NCI-H345 treated with DMSO at 0.1 percent for 48 hours (cell line): ENCODE measurements around the gene SDR42E1.

ENCODE experiments used
- DNase-seq: peaks from one replicate; lab custom pipeline; 2025; ENCODE audit not compliant: unreplicated experiment; lab: John Stamatoyannopoulos, UW

Gene SDR42E1, protein sequence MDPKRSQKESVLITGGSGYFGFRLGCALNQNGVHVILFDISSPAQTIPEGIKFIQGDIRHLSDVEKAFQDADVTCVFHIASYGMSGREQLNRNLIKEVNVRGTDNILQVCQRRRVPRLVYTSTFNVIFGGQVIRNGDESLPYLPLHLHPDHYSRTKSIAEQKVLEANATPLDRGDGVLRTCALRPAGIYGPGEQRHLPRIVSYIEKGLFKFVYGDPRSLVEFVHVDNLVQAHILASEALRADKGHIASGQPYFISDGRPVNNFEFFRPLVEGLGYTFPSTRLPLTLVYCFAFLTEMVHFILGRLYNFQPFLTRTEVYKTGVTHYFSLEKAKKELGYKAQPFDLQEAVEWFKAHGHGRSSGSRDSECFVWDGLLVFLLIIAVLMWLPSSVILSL

DNA sequence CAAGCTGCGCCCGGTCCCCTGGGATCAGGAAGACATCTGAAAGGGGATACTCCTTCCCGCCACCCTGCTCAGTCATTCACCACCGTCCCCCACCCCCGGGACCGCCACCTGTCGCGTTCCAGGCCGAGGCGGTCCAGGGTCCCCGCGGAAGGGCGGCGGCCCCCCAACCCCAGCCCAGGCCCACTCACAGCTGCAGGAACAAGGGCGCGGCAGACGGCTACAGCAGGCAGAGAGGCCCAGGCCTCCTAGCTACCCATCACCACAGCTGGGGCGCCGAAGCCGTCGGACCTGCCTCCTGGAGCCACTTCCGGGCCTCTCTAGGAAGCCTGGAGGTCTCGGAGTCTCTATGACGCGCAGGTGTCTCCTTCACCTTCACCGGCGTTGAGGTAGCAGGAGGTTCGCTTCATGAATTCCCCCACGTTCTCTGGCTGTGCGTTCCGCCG is at the start of gene SDR42E1:
Gene SDR42E1, minus strand, starts transcription at position 272 of the 443 bp plus-strand sequence. CDS start 10,612 bp downstream, outside the sequence.
- DNase-seq, result no peak

DNA sequence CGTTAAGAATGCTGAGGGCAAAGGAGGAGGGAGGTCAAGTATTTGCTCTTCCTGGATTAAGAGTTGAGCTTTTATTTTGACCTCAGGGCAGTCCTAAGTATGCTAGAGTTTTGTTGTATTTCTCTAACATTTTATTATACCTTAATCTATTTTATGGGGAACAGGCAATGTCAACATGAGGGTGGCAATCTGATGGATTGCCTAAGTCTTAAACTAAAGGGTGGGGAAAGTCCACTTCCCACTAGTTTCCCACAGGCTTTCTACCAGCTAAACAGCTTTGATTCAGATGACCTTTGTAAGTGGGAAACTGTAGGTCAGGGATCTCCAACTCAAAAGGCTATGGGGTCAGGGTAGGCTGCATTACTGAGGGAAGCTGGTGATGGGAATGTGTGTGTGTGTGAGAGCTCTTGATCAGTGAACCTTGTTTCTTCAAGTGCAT is 48.7 kb upstream of the SDR42E1 start:
- DNase-seq, result no peak

DNA sequence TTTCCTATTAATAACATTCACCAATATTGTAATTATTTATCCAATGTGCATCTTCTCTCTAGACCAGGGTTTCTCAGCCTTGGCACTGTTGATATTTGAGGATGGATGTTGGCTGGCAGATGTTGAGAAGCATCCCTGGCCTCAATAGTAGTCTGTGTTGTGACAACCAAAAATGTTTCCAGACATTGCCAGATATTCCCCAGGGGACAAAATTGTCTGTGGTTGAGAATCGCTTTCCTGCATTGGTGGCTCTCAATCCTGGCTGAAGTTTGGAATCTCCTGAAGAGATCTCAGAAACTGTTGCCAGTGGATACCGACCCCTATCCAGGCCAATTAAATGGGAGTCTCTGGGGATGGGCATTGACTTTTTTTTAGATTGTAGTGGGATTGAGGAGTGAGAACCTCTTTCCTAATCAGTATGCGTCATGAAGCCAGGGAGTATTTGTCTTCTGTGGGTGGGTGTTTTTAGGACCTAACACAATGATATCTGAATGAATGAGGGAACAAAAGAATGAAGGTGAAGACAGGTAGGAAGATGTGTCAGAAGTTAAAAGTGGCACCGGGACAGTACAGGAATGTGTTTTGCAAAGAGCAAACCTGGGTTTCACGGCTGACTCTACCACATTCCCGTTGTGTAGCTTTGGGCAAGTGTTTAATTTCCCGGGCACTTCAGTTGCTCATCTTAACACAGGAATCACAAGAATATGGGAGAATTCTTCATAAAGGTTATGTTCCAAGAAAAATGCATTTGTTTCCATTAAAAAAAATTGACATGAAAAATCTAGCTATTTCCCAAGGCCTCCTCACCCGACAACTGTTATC is 48.1 kb upstream of the SDR42E1 start:
- no peak for DNase-seq

DNA sequence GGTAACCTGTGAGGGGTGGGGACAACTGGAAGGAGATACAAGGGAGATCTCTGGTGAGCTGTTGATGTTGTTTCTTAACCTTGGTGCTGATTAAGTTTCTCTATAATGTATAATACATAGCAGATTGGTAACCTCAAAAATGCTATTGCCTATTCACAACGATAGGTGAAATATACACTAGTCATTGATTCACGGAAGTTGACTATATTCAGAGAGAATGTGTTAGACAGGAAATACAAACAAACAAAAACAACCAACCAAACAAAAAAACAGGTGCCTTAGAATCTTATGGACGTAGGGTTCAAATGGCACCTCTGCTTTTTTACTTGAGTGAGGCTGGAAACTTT is 45.3 kb upstream of the SDR42E1 start:
- DNase-seq, result no peak

DNA sequence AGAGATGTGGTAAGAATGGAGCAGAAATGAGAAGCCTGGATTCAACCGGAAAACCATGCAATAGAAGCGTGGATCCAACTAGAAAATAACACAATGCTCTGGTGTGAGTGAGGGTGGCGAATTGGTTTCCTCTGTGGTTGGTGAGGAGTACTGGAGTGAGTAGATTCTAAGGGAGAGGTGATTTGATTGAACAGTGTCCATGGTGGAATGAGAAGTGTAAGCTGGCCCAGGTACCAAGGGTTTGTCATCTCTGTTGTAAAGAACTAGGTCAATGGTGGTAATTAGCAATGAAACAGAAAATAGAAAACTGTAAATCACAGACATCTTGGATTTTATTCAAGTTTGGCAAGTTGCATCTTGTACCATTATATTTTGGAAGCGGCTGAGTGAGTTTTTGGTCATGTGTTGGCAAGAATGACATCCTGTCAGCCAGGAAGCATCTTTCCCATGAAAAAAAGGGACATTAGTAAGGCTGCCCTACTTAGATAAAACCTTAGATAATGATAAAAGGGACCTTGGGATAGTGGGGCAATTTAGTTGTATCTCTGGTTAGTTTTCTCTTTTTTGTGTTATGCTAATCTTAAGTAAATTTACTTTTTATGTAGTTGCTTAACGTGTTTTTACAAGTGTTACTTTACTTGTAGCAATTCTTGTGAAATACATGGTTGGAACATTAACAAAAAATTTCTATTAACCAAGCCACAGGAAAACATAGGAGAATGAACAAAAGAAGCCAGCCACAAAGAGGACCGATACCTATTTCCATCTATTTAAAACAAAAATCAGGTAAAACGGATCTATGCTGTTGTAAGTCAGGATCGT is 44.7 kb upstream of the SDR42E1 start:
- DNase-seq, result no peak

DNA sequence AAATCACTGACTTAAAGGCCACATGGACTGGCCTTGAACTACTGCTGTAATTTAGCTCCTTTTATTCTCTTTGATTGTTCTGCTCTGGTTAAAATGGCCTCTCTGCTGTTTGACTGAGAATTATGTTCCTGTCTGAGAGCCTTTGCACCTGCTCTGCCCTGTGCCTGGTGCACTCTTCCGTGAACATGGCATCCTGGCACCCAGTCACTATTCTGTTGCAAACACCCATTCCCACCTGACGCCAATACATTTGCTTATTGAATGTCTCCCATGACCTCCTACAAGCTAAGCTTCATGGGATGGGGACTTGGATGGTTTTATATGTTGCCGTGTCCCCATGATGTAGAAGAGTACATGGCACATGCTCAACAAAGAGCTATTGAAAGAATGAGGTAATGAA is 43.8 kb upstream of the SDR42E1 start:
- DNase-seq, result no peak

DNA sequence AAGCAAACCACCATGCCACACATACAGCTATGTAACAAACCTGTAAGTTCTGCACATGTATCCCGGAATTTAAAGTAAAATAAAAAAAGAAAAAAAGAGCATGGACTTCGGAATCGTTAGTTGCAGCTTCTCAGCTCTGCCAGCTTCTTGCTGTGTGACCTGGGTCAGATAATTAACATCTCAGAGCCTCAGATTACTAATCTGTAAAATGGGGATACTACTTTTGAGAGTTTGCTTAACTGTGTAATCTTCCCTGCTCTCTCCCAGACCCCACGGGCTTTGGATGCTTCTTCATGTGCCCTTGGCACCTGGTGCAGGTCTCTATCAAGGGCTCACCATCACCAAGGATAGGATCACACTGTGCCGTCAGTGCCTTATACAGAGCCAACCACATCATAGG is 40.4 kb upstream of the SDR42E1 start:
- DNase-seq, result no peak

DNA sequence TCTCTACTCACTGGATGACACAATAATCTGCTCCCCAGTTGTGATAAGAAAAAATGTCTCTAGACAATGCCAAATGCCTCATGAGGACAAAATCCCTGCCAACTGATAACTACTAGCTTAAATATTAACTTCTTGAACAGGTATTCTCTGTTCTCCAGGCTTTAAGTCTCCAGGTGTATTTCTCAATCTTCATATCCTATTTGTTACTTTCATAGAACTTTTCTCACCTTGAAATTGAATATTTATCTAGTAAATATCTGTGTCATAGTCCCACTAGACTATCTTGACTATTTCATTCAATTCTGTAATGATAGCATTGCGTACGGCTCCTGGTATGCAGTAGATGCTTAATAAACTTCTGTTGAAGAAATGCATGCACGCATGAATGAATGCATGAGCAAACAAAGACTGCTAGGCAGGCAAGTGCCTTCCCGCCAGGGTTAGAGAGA is 39.7 kb upstream of the SDR42E1 start:
- DNase-seq, result no peak

DNA sequence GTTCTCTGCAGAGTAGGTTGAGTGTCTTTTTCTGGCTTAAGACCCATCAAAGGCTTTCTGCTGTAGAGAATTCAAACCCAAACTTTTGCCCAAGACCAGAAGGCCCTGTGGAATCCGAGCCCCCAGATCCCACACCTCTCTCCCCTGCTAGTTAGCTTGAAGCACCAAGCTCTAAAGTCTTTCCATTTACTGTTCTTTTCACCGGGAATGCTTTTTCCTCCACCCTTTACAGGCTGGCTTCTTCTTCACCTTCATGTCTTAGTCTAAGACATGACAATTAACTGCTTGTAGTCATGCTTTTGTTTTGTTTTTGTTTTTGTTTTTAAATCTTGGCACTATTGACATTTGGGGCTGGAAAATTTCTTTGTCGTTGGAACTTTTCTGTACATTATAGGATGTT is 39.2 kb upstream of the SDR42E1 start:
- DNase-seq, result no peak

DNA sequence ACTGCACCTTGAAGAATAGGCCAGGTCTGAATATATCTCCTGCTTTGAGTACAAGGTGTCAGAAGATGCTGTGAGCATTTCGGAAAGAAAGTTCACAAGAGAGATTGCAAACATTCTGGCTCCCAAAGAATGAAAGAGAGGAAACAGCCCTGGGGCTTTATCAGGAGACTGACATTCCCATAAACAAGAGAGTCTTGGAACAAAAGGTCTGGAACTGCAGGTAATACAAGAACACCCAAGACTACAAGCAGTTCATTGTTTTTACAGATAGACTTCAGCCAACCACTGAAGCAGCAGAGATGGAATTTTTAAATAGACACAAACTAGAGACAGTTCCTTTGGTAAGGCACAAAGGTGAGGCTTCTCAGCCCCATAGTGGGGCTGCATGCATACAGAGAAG is 38.2 kb upstream of the SDR42E1 start:
- DNase-seq, result no peak

DNA sequence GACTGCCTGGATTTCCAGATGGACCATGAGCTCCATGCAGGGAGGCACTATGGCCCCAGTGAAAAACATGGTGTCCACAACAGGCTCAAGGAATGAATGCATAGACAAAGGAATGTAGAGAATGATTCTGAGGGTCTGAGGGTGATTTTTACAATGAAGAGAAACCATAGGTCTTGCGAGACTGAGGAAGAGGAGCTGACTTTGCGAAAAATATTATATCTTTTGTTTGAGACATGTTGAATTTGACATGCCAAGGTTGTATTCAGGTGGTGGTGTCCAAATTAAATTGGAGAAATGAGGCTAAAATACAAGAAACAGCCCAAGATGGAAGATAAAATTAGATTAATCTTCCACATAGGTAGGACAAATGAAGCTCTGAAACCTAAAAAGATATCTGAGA is 36.5 kb upstream of the SDR42E1 start:
- no peak for DNase-seq

DNA sequence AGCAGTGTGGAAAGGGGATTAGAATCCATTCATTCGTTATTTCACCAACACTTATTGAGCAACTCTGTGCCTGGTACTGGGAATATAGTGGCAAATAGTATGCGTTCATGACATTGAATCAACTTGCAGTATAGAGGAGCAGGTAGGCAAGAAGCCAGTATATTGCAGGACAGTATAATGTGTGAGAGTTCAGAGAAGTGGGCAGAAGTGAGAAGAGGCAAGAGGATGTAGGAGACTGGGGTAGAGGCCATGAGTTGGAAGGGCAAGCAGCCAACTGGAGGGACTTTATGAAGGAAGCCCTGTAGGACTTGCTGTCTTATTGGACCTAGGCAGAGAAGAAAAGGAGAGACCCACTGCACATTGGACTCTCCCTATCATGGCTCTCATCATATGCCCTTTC is 36.1 kb upstream of the SDR42E1 start:
- no peak for DNase-seq

DNA sequence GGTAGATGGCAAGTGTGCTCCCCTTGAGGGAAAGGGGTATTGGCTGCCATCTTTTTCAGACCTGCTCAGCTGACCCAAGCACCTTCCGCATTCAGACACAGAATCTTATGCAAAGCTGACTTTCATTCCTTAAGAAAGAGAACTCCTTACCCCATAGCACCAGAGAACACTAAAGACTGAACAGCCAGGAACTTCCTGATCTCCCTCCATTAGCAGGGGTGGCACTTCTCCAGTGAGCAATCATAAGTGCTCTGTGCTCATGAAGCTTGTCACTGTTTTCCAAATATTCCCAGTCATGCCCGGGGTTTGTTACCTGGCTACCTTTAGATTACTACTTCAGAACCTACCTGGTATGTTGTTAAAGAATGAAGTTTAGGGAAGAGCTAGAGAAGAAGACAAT is 35.7 kb upstream of the SDR42E1 start:
- DNase-seq, result no peak

DNA sequence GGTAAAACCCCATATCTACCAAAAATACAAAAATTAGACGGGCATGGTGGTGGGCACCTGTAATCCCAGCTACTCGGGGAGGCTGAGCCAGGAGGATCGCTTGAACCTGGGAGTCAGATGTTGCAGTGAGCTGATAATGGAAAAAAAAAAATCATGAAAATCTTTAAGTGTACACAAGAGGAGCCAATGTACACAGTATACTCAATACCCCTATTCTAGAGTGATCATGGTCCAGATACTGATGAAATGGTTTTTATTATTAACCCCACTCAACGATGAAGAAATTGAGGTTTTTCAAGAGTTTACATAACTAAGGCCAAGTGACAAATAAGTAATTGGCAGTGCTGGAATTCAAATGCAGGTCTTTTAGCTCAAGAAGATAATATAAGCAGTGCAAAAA is 35.3 kb upstream of the SDR42E1 start:
- no peak for DNase-seq

DNA sequence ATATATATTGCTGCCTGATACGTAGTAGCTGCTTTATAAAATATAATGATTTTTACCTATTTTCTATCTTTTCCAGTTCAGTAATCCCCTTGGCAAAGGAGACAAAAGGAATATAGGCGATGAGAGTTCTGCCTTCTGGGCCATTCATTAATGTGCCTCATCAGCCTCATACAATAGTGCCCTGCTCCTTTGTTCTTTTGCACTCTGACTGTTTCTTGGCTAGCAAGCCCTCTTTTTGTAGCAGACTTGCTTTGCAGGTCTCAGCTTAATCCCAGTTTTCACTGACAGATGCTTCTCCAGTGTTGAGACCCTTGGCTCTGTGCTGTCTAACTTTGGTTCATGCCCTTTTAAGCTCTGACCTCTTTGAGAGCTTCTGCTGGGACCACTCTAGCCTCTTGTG is 34.2 kb upstream of the SDR42E1 start:
- DNase-seq, result no peak

DNA sequence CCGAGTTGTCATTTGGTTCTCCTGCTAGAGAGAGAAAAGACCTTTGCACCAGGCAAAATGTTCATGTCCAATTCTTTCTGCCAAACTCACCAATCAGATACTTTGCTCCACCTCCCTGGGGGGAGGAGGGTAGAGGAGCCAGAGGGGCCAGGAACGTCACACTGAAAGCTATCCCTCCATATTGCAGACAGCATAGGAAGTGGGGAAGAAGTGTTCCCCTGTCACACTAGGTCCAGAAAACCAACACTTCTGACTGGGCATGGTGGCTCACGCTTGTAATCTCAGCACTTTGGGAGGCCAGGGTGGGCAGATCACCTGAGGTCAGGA is 33.3 kb upstream of the SDR42E1 start:
- no peak for DNase-seq

DNA sequence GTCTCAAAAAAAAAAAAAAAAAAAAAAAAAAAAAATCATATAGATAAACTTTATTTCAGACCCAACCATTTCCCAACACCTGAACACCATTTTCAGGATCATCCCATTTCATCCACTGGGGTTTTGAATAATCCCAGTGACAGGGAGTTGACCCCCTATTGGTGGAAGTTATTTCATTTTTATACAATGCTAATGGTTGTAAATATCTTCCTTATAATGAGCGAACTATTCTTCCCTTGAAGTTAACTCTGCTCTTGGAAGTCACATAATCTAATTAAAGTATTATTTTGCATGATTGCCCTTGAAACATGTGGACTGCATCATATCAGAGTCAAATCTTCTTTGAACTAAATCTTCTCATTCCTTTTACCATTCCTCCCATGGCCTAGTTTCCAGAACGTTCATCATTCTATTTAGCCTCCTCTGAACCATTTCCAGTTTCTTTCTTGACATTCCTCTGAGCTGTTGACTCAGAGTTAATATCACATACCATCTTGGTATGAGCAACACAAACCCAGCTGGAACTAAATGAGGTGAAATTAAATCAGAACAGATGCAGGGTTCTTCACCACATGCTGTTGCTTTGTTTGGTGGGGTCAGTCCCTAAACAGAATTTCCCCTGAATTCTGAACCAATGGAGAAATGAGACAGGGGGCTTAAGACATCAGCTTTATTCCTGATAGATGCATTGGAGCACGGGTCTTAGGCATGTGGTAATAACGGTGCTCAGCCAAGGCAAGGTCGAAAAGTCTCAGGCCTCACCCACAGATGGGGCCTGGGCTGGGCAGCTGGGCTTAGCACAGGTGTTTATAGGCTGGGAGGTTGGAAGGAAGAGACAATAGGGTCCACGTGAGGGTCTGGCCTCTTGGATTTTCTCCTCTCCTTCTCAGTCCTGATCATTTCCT is 32.7 kb upstream of the SDR42E1 start:
- no peak for DNase-seq

DNA sequence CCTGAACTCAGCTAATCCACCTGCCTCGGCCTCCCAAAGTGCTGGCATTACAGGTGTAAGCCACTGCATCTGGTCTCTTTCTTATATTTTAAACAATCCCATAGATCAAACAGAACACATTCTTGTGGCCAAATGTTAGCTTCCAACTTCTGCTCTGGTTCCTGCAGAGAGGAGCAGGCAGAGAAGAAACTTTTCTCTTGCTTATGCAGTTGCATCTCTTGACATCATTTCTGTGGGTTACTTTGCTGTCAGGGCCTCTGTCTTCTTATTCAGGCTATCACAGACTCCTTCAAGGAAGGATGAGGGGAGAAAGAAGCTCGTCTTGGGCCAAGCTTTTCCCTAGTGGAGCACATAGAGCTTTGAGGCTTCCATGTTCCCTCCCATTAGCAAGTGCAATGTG is 31.6 kb upstream of the SDR42E1 start:
- no peak for DNase-seq

DNA sequence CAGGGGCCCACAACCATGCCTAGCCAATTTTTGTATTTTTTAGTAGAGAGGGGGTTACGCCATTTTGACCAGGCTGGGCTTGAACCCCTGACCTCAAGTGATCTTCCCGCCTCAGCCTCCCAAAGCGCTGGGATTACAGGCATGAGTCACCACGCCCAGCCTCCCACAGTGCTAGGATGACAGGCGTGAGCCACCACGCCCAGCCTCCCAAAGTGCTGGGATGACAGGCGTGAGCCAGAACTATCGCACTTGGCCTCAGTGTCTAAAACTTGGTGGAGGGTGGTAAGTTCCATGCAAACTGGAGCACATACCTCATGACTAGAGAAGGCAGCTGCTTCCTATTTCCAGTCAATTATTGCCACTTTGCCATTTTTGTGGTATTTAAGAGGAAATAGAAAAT is 30.9 kb upstream of the SDR42E1 start:
- no peak for DNase-seq

DNA sequence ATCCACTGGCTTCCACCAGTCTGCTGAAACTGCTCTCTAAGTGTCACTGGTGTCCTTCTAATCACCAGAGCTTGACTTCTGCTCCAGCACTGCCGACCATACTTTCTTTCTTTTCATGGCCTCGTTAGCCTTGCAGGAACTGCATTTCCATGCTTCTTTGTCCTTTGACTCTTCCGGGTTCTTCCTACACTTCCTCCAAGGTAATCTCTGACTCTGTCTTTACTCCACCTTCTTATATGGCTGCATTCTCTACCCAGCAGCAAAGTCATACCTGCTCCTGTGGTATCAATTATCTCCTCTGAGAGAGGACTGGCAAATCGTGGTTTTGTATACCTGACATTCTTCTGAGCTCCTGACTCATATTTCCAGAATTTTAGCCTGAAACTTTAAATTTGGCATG is 30.3 kb upstream of the SDR42E1 start:
- DNase-seq, result no peak

DNA sequence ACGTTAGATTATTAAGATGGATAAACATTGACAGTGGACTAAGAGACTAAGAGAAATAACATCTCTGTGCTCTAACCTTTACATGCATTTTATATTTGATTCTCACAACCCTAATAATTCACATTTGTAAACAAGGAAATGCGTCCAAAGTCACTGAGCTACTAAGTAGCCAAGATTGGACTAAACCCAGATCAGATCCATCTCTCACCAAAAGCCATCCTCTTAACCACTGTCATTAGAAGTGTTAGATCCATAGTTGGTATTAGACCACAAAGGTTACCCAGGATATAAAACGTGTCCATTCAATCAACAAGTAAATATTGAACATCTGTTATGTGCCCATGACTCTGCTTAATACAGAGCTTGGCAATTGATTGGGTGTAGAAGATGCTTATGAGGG is 29.0 kb upstream of the SDR42E1 start:
- no peak for DNase-seq
